ENCODE data around the gene WNT6.

Gene WNT6

GRCh38 chr2:218872645-218873358, 13.2 kb downstream of the WNT6 start:
- H3K27me3 ChIP-seq (ENCODE audit: low read depth, low read length): peaks cover 61% of the 10 kb centered on the region
- H3K36me3 ChIP-seq (ENCODE audit: control insufficient read depth in 1 of 2, insufficient read depth in 2 of 2, low read length in 2 of 2): no peaks in the 10 kb centered on the region
- no peaks in the 10 kb centered on the region for H3K9me3 ChIP-seq (ENCODE audit: control insufficient read depth in 1 of 2, low read length in 2 of 2)
- H3K4me3 ChIP-seq (ENCODE audit: low read depth in 1 of 2, low read length in 2 of 2): no peak overlapping the region
- H3K27ac ChIP-seq (ENCODE audit: low read length): no peak overlapping the region
- peaks cover 0 to 20% of the 10 kb centered on the region in 2 donors for H3K4me1 ChIP-seq (ENCODE audit: control insufficient read depth in 1 of 2, insufficient read depth in 2 of 2, low read length in 2 of 2)

GRCh38 chr2:218873359-218874194, 14.0 kb downstream of the WNT6 start:
- H3K27ac ChIP-seq (ENCODE audit: low read length): no peak overlapping the region
- no peaks in the 10 kb centered on the region for H3K9me3 ChIP-seq (ENCODE audit: control insufficient read depth in 1 of 2, low read length in 2 of 2)
- no peaks in the 10 kb centered on the region for H3K36me3 ChIP-seq (ENCODE audit: control insufficient read depth in 1 of 2, insufficient read depth in 2 of 2, low read length in 2 of 2)
- H3K4me3 ChIP-seq (ENCODE audit: low read depth in 1 of 2, low read length in 2 of 2): no peak overlapping the region
- peaks cover 67% of the 10 kb centered on the region for H3K27me3 ChIP-seq (ENCODE audit: low read depth, low read length)
- H3K4me1 ChIP-seq (ENCODE audit: control insufficient read depth in 1 of 2, insufficient read depth in 2 of 2, low read length in 2 of 2): peaks cover 0 to 20% of the 10 kb centered on the region in 2 donors

DNA sequence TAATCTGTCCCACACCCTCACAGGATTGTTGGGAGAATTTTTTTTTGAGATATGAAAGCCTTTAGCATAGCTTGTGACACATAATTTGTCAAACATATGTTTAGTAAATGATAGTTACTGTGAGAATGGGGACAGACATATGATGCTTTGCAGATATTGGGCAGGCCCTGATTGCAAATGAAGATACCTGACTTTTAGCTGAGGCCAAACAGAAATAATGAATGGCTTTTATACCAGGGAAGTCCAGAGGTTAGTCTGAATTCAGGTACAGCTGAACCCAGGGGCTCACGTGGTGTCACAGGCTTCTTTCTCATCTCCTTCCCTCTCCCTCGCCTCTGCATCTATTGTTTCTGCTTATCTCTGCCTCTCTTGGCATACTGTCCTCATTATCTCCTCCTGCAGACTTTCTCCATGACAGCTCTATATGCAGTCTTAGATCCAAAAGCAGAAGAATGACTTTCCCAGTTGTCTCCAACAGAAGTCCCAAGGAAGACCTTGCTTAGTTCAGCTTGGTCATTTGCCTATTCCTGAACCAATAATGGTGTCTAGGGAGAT, 16.2 kb downstream of the WNT6 start:
- Histone ChIP-seq H3K4me1 (ENCODE audit: control insufficient read depth in 1 of 2, insufficient read depth in 2 of 2, low read length in 2 of 2) (peaks cover 0 to 29% of the 10 kb centered on the region in 2 donors), H3K27me3 (ENCODE audit: low read depth, low read length) (peaks cover 70% of the 10 kb centered on the region), H3K36me3 (ENCODE audit: control insufficient read depth in 1 of 2, insufficient read depth in 2 of 2, low read length in 2 of 2) (no peaks in the 10 kb centered on the region), H3K9me3 (ENCODE audit: control insufficient read depth in 1 of 2, low read length in 2 of 2) (no peaks in the 10 kb centered on the region), H3K4me3 (ENCODE audit: low read depth in 1 of 2, low read length in 2 of 2) (no peak overlapping the region), H3K27ac (ENCODE audit: low read length) (no peak overlapping the region)

DNA sequence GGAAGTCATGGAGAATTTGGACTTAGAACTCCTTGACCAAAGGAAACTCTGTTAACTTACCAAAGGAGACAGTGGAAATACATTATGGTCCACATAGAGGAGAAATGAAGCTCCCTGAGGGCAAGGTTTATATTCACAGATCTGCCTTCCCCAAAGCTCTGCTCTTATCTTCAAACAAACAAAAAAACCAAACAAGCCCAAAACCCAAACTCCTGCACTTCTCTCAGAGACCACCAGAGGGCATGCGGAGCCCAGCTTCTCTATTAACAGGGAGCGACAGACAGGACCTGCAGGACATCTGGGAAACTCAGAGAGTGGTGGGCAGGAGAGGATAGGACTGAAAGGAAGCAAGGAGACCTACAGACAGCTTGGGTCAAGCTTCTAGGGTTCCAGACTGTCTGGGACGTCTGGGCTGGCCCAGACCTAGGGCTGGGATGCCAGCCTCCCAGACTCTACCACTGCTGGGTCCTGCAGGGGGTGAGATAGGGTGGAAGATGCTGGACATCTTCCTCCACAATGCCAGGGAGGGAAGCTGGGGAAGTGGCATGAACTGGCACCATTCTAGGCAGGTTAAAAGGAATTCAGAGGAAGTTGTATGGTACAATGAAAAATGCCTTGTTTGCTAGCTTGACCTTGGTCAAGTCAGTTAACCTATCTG, 17.1 kb downstream of the WNT6 start:
- H3K4me3 ChIP-seq (ENCODE audit: low read depth in 1 of 2, low read length in 2 of 2): no peak overlapping the region
- H3K4me1 ChIP-seq (ENCODE audit: control insufficient read depth in 1 of 2, insufficient read depth in 2 of 2, low read length in 2 of 2): peaks cover 0 to 23% of the 10 kb centered on the region in 2 donors
- H3K9me3 ChIP-seq (ENCODE audit: control insufficient read depth in 1 of 2, low read length in 2 of 2): no peaks in the 10 kb centered on the region
- H3K27me3 ChIP-seq (ENCODE audit: low read depth, low read length): peaks cover 71% of the 10 kb centered on the region
- no peak overlapping the region for H3K27ac ChIP-seq (ENCODE audit: low read length)
- H3K36me3 ChIP-seq (ENCODE audit: control insufficient read depth in 1 of 2, insufficient read depth in 2 of 2, low read length in 2 of 2): no peaks in the 10 kb centered on the region

GRCh38 chr2:218877331-218877730, 17.7 kb downstream of the WNT6 start:
- Histone ChIP-seq H3K4me1 (ENCODE audit: control insufficient read depth in 1 of 2, insufficient read depth in 2 of 2, low read length in 2 of 2) (peaks cover 0 to 17% of the 10 kb centered on the region in 2 donors), H3K4me3 (ENCODE audit: low read depth in 1 of 2, low read length in 2 of 2) (no peak overlapping the region), H3K27me3 (ENCODE audit: low read depth, low read length) (peaks cover 69% of the 10 kb centered on the region), H3K9me3 (ENCODE audit: control insufficient read depth in 1 of 2, low read length in 2 of 2) (no peaks in the 10 kb centered on the region), H3K36me3 (ENCODE audit: control insufficient read depth in 1 of 2, insufficient read depth in 2 of 2, low read length in 2 of 2) (no peaks in the 10 kb centered on the region), H3K27ac (ENCODE audit: low read length) (no peak overlapping the region)

DNA sequence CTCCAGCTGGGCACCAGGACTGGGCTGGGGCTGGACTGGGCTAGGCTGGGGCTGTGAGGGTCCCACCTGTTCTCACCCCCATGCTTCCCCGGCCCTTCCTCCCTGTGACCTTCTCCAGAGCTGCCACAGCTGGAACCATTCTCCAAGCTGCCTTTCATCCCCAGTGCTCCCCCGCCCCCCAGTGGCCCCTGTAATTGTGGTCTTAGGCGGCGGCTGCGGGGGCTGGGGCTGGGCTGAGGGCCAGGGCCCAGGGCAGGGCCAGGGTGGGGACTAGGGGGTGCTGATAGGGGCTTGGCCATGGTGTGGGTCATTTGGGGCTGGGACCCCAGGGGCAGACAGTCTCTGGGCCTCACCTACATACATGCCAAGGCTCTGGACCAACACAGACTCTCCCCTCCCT, 18.3 kb downstream of the WNT6 start:
- Histone ChIP-seq H3K27me3 (ENCODE audit: low read depth, low read length) (peaks cover 68% of the 10 kb centered on the region), H3K4me3 (ENCODE audit: low read depth in 1 of 2, low read length in 2 of 2) (no peak overlapping the region), H3K9me3 (ENCODE audit: control insufficient read depth in 1 of 2, low read length in 2 of 2) (no peaks in the 10 kb centered on the region), H3K36me3 (ENCODE audit: control insufficient read depth in 1 of 2, insufficient read depth in 2 of 2, low read length in 2 of 2) (no peaks in the 10 kb centered on the region), H3K4me1 (ENCODE audit: control insufficient read depth in 1 of 2, insufficient read depth in 2 of 2, low read length in 2 of 2) (peaks cover 0 to 18% of the 10 kb centered on the region in 2 donors), H3K27ac (ENCODE audit: low read length) (no peak overlapping the region)

DNA sequence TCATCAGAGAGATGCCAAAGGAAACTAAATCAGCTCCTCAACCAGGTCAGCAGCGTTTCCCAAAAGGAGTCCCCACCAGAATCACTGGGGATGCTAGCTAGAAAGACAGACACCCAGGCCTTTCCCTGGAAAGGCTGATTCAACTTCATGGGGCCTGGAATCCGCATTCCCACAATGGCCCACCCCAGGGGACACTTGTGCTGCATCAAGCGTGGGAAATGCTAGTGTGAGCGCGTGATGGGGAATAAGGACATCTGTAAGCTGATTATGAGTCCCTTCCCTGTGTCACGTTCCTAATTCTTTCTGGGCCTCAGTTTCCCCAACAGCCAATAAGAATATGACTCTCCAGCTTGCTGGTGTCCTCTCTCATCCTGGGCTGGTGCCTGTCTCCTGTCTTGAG, 18.9 kb downstream of the WNT6 start:
- Histone ChIP-seq H3K27ac (ENCODE audit: low read length) (no peak overlapping the region), H3K36me3 (ENCODE audit: control insufficient read depth in 1 of 2, insufficient read depth in 2 of 2, low read length in 2 of 2) (no peaks in the 10 kb centered on the region), H3K4me1 (ENCODE audit: control insufficient read depth in 1 of 2, insufficient read depth in 2 of 2, low read length in 2 of 2) (peaks cover 0 to 17% of the 10 kb centered on the region in 2 donors), H3K9me3 (ENCODE audit: control insufficient read depth in 1 of 2, low read length in 2 of 2) (no peaks in the 10 kb centered on the region), H3K4me3 (ENCODE audit: low read depth in 1 of 2, low read length in 2 of 2) (no peak overlapping the region), H3K27me3 (ENCODE audit: low read depth, low read length) (peaks cover 66% of the 10 kb centered on the region)

DNA sequence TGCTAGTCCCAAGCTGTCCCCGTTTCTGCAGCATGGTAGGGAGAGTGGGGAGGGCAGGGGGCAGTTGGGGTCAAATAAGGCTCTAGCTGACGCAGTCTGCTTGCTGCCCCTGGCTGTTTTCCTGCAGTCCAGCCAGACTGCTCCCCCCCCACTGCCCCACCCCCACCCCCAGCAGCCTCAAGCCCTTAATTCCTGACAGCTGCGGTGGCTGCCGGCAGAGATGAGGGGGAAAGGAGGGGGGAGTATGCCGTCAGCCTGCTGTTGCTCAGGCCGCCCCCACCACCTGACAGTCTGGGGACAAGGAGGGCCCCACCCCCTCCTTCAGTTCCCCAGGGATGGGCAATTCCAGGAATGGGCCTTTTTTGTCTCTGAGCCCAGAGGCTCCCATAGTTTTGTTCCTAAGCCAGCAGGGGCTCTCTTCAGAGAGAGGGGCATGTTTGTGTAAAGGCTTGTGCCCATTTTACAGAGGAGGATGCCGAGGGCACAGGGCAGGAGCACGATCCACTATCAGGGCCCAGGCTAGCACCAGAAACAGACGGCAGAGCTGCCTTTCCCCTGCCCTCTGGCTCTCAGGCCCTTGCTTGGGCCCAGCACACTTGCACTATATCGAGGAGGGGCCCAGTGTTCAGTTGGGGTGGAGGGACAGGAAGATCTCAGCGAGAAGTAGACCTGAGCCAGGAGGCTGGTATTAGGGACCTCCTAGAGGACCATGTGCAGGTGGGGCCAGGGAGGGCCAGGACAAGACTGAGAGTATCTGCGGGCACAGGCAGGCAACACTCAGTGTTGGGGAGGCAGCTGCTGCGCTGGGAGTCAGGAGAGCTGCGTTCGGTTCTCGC, 19.5 kb downstream of the WNT6 start:
- Histone ChIP-seq H3K36me3 (ENCODE audit: control insufficient read depth in 1 of 2, insufficient read depth in 2 of 2, low read length in 2 of 2) (no peaks in the 10 kb centered on the region), H3K27ac (ENCODE audit: low read length) (no peak overlapping the region)

DNA sequence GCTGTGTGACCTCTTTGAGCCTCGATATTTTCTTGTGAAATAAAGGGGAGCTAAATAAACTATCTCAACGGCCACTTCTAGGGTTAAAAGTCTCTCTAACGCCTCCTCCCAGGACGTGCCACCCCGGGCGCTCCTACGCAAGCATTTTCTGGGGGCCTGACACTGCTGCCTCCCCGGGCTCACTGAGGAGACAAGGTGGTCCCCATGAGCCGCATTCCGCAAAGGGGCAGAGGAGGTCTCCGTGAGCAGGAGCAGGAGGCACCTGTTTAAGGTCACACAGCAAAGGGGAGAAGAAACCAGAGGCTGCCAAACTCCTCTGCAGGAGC, 20.1 kb downstream of the WNT6 start:
- Histone ChIP-seq H3K4me1 (ENCODE audit: control insufficient read depth in 1 of 2, insufficient read depth in 2 of 2, low read length in 2 of 2) (peaks cover 0 to 21% of the 10 kb centered on the region in 2 donors), H3K27me3 (ENCODE audit: low read depth, low read length) (peaks cover 55% of the 10 kb centered on the region), H3K27ac (ENCODE audit: low read length) (no peak overlapping the region), H3K9me3 (ENCODE audit: control insufficient read depth in 1 of 2, low read length in 2 of 2) (no peaks in the 10 kb centered on the region), H3K4me3 (ENCODE audit: low read depth in 1 of 2, low read length in 2 of 2) (peak overlapping the region in 1 of 2 donors; percentile 39), H3K36me3 (ENCODE audit: control insufficient read depth in 1 of 2, insufficient read depth in 2 of 2, low read length in 2 of 2) (no peaks in the 10 kb centered on the region)

More for the DNA sequence above, 19.5 kb downstream of the WNT6 start:
- H3K9me3 ChIP-seq (ENCODE audit: control insufficient read depth in 1 of 2, low read length in 2 of 2): no peaks in the 10 kb centered on the region
- H3K27me3 ChIP-seq (ENCODE audit: low read depth, low read length): peaks cover 61% of the 10 kb centered on the region
- H3K4me3 ChIP-seq (ENCODE audit: low read depth in 1 of 2, low read length in 2 of 2): no peak overlapping the region
- peaks cover 0 to 21% of the 10 kb centered on the region in 2 donors for H3K4me1 ChIP-seq (ENCODE audit: control insufficient read depth in 1 of 2, insufficient read depth in 2 of 2, low read length in 2 of 2)

GRCh38 chr2:218880102-218880858, 20.7 kb downstream of the WNT6 start, which contains the start of gene WNT10A:
Gene WNT10A, plus strand, starts transcription at chr2:218880852. Its CDS starts 144 bp downstream, at chr2:218880996.
- no peaks in the 10 kb centered on the region for H3K36me3 ChIP-seq (ENCODE audit: control insufficient read depth in 1 of 2, insufficient read depth in 2 of 2, low read length in 2 of 2)
- H3K9me3 ChIP-seq (ENCODE audit: control insufficient read depth in 1 of 2, low read length in 2 of 2): no peaks in the 10 kb centered on the region
- peaks cover 54% of the 10 kb centered on the region for H3K27me3 ChIP-seq (ENCODE audit: low read depth, low read length)
- H3K27ac ChIP-seq (ENCODE audit: low read length): no peak within 1 kb of the TSS
- peak within 1 kb of the TSS in 1 of 2 donors; percentile 39 for H3K4me3 ChIP-seq (ENCODE audit: low read depth in 1 of 2, low read length in 2 of 2)
- peaks cover 0 to 21% of the 10 kb centered on the region in 2 donors for H3K4me1 ChIP-seq (ENCODE audit: control insufficient read depth in 1 of 2, insufficient read depth in 2 of 2, low read length in 2 of 2)

Data from muscle layer of duodenum (tissue), 2 donors.